Fibroblast of mammary gland (primary cell): Measurements from ENCODE around the gene ARHGEF28.

ENCODE experiments used
- DNase-seq: peaks from one replicate; pipeline ENCODE4 v3.0.0-alpha.2; 2010; ENCODE audit warnings: low read depth
- H3K4me3 ChIP-seq: 2 replicates; pipeline ENCODE4 v1.5.1; 2011; ENCODE audit warnings: low read depth, mild to moderate bottlenecking, low read length, moderate library complexity; ENCODE audit not compliant: control insufficient read depth
- TF ChIP-seq, protein P1 (sequence below): conservative IDR thresholded peaks from 2 replicates; pipeline ENCODE4 v1.5.1; 2011; ENCODE audit warnings: low read depth, low read length, inconsistent platforms; ENCODE audit not compliant: control insufficient read depth, insufficient read depth

The ARHGEF28 gene

GRCh38 chr5:73654171-73654811 is 28.3 kb downstream of the ARHGEF28 start:
- DNase-seq, result peak; percentile 61
- no peak overlapping the region for H3K4me3 ChIP-seq
- TF ChIP-seq, protein P1, sequence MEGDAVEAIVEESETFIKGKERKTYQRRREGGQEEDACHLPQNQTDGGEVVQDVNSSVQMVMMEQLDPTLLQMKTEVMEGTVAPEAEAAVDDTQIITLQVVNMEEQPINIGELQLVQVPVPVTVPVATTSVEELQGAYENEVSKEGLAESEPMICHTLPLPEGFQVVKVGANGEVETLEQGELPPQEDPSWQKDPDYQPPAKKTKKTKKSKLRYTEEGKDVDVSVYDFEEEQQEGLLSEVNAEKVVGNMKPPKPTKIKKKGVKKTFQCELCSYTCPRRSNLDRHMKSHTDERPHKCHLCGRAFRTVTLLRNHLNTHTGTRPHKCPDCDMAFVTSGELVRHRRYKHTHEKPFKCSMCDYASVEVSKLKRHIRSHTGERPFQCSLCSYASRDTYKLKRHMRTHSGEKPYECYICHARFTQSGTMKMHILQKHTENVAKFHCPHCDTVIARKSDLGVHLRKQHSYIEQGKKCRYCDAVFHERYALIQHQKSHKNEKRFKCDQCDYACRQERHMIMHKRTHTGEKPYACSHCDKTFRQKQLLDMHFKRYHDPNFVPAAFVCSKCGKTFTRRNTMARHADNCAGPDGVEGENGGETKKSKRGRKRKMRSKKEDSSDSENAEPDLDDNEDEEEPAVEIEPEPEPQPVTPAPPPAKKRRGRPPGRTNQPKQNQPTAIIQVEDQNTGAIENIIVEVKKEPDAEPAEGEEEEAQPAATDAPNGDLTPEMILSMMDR, result no peak

DNA sequence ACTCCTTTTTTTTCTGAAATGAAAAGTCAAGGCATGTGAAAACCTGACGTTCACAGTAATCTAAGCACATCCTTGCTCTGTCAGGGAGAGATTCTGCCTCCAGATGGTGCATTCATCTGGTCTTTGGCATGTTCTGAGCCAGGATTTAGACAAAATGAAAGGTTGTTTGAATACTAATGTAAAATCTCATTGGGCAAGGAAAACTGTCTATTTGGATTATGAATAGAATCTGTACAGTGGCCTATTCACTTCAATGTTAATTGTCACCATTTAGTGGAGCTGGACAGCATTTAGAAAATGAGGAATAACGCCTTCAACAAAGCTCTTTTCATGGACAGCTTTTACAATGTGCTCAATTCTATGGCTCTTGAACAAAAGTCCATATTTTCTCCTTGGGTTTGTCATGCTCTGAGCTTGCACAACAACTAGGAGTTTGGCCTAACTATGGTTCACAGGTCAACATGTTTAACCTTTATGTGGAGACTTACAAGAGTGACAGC is 28.9 kb downstream of the ARHGEF28 start:
- DNase-seq, result no peak
- TF ChIP-seq, protein P1, result no peak
- H3K4me3 ChIP-seq, result no peak overlapping the region

GRCh38 chr5:73655521-73656160 is 29.6 kb downstream of the ARHGEF28 start:
- no peak overlapping the region for H3K4me3 ChIP-seq
- no peak for DNase-seq
- TF ChIP-seq, protein P1, result no peak

GRCh38 chr5:73661753-73662152 is 35.8 kb downstream of the ARHGEF28 start:
- no peak for DNase-seq
- no peak overlapping the region for H3K4me3 ChIP-seq
- TF ChIP-seq, protein P1, result no peak

- no peak for DNase-seq
- TF ChIP-seq, protein P1, result no peak
- H3K4me3 ChIP-seq, result no peak overlapping the region
Measured at GRCh38 chr5:73663161-73663859, 37.3 kb downstream of the ARHGEF28 start.

GRCh38 chr5:73663860-73664240 is 37.9 kb downstream of the ARHGEF28 start:
- DNase-seq, result no peak
- H3K4me3 ChIP-seq, result no peak overlapping the region
- TF ChIP-seq, protein P1, result no peak
